ENCODE results near the gene PRDX5.

Gene PRDX5

DNA sequence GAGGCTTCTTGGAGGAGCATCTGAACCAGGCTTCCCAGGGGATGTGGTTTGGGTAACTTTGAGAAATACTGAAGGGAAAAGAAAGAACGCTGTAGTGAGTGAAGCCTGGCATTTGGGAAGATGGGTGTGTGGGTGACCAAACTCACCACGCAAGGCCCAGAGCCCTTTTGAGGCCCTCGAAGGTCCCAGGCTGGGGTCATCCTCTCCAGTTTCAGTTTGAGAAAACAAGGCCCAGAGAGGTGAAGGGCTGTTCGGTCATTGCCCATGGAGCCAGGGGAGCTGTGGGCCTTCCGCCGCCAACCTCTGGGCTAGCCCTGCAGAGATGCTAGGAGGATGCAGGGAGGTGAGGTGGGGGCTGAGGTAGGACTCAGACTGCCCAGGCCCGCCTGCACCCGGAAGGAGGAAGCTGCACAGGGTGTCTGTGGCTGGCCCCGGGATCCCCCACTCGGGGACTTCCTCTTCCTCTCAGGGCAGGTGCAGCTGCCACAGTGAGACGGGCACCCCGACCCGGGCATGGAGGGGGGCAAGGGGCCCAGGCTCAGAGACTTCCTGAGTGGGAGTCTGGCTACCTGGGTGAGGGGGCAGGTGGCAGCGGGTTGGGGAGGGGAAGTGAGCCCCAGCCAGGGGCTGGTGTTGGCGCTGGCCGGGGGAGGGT lies 22.0 kb downstream of the PRDX5 start, which contains the start of gene CCDC88B:
Gene CCDC88B, plus strand, starts transcription at position 451 of the 655 bp plus-strand sequence. Its CDS starts 63 bp downstream, at position 514.
- Histone ChIP-seq H3K9me3 (ENCODE audit: low read length) (no peaks in the 10 kb centered on the region), H3K36me3 (ENCODE audit: insufficient read depth, low read length) (peaks cover 28% of the 10 kb centered on the region; the same call in 1 of the 2 replicates), H3K9ac (ENCODE audit: low read length) (peak within 1 kb of the TSS; percentile 75), H2AFZ (ENCODE audit: low read length) (no peak within 1 kb of the TSS), H3K4me2 (ENCODE audit: low read length) (peak within 1 kb of the TSS; percentile 93), H3K9me2 (ENCODE audit: low read depth, low read length) (no peaks in the 10 kb centered on the region), H3K27ac (ENCODE audit: low read depth, low read length, poor library complexity, severe bottlenecking) (peak within 1 kb of the TSS; percentile 79), H3K4me1 (ENCODE audit: insufficient read depth, low read length, severe bottlenecking) (peaks cover 38% of the 10 kb centered on the region), H4K20me1 (ENCODE audit: insufficient read depth, low read length) (no peaks in the 10 kb centered on the region), H3K4me3 (ENCODE audit: low read depth, low read length, poor library complexity, severe bottlenecking) (peak within 1 kb of the TSS; percentile 70), H3F3A (ENCODE audit: insufficient read depth, low read length) (no peaks in the 10 kb centered on the region), H3K27me3 (ENCODE audit: insufficient read depth, low read length) (no peaks in the 10 kb centered on the region), H3K79me2 (ENCODE audit: insufficient read depth, low read length) (no peaks in the 10 kb centered on the region)
- no peak for TF ChIP-seq EZH2 (IDR thresholded peaks at IDR 0.05; ENCODE audit: borderline replicate concordance, low read length)
- TF ChIP-seq, protein P1, sequence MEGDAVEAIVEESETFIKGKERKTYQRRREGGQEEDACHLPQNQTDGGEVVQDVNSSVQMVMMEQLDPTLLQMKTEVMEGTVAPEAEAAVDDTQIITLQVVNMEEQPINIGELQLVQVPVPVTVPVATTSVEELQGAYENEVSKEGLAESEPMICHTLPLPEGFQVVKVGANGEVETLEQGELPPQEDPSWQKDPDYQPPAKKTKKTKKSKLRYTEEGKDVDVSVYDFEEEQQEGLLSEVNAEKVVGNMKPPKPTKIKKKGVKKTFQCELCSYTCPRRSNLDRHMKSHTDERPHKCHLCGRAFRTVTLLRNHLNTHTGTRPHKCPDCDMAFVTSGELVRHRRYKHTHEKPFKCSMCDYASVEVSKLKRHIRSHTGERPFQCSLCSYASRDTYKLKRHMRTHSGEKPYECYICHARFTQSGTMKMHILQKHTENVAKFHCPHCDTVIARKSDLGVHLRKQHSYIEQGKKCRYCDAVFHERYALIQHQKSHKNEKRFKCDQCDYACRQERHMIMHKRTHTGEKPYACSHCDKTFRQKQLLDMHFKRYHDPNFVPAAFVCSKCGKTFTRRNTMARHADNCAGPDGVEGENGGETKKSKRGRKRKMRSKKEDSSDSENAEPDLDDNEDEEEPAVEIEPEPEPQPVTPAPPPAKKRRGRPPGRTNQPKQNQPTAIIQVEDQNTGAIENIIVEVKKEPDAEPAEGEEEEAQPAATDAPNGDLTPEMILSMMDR (IDR thresholded peaks at IDR 0.05; ENCODE audit: low read length): no peak

DNA sequence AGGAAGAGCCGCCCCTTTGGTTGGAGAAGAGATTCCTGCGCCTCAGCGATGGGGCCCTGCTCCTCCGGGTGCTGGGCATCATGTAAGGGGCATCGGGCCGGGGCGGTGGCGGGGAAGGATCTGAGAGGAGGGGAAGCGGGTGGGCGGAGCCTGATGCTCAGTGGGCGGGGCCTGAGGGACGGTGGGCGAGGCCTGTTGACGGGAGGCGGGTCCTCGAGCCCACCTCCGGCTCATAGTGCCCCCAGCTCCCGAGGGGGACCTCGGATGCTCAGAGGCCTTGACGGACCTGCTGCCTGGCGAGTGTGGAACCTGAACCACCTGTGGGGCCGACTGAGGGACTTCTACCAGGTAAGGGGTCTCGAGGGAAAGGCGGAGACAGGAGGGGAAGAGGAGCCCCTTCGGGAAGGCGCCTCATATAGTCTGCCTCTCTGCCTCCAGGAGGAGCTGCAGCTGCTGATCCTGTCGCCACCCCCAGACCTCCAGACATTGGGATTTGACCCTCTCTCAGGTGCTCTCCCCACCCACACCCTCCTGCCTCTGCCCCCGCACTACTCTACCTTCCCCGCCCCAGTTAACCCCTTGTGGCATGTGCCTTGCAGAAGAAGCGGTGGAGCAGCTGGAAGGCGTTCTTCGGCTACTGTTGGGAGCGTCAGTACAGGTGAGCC lies 22.9 kb downstream of the PRDX5 start:
- no peaks in the 10 kb centered on the region for H3K79me2 ChIP-seq (ENCODE audit: insufficient read depth, low read length)
- H3K27ac ChIP-seq (ENCODE audit: low read depth, low read length, poor library complexity, severe bottlenecking): peak overlapping the region; percentile 79
- no peaks in the 10 kb centered on the region for H3K9me2 ChIP-seq (ENCODE audit: low read depth, low read length)
- H4K20me1 ChIP-seq (ENCODE audit: insufficient read depth, low read length): no peaks in the 10 kb centered on the region
- H3K9me3 ChIP-seq (ENCODE audit: low read length): no peaks in the 10 kb centered on the region
- peak overlapping the region; percentile 70 for H3K4me3 ChIP-seq (ENCODE audit: low read depth, low read length, poor library complexity, severe bottlenecking)
- no peak for TF ChIP-seq EZH2 (IDR thresholded peaks at IDR 0.05; ENCODE audit: borderline replicate concordance, low read length)
- TF ChIP-seq, protein P1 (IDR thresholded peaks at IDR 0.05; ENCODE audit: low read length): peak; percentile 30; the same call in 1 of the 2 replicates
- peaks cover 30% of the 10 kb centered on the region for H3K4me1 ChIP-seq (ENCODE audit: insufficient read depth, low read length, severe bottlenecking)
- H3K36me3 ChIP-seq (ENCODE audit: insufficient read depth, low read length): peaks cover 36% of the 10 kb centered on the region; the same call in 1 of the 2 replicates
- no peaks in the 10 kb centered on the region for H3F3A ChIP-seq (ENCODE audit: insufficient read depth, low read length)
- no peaks in the 10 kb centered on the region for H3K27me3 ChIP-seq (ENCODE audit: insufficient read depth, low read length)
- H2AFZ ChIP-seq (ENCODE audit: low read length): no peak overlapping the region
- peak overlapping the region; percentile 75 for H3K9ac ChIP-seq (ENCODE audit: low read length)
- H3K4me2 ChIP-seq (ENCODE audit: low read length): peak overlapping the region; percentile 93

DNA sequence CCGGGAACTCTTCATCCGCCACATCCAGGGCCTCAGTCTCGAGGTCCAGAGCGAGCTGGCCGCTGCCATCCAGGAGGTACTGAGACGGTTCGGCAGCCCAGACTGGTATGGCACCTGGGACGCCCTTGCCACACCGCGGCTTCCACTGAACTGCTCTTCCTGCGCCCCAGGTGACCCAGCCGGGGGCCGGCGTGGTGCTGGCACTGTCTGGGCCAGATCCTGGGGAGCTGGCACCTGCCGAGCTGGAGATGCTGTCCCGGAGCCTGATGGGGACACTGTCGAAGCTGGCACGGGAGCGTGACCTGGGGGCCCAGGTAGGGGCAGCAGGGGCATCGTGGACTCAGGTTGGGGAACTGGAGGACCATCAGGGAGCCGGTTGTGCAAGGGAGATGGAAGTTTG lies 23.5 kb downstream of the PRDX5 start:
- H3K9me2 ChIP-seq (ENCODE audit: low read depth, low read length): no peaks in the 10 kb centered on the region
- H3K9ac ChIP-seq (ENCODE audit: low read length): peak overlapping the region; percentile 47; the same call in 1 of the 2 replicates
- H3K27ac ChIP-seq (ENCODE audit: low read depth, low read length, poor library complexity, severe bottlenecking): peak overlapping the region; percentile 78
- no peaks in the 10 kb centered on the region for H3K27me3 ChIP-seq (ENCODE audit: insufficient read depth, low read length)
- H4K20me1 ChIP-seq (ENCODE audit: insufficient read depth, low read length): no peaks in the 10 kb centered on the region
- H3F3A ChIP-seq (ENCODE audit: insufficient read depth, low read length): no peaks in the 10 kb centered on the region
- no peaks in the 10 kb centered on the region for H3K9me3 ChIP-seq (ENCODE audit: low read length)
- H3K4me2 ChIP-seq (ENCODE audit: low read length): peak overlapping the region; percentile 93
- H3K4me3 ChIP-seq (ENCODE audit: low read depth, low read length, poor library complexity, severe bottlenecking): peak overlapping the region; percentile 70
- TF ChIP-seq, protein P1 (IDR thresholded peaks at IDR 0.05; ENCODE audit: low read length): no peak
- TF ChIP-seq EZH2 (IDR thresholded peaks at IDR 0.05; ENCODE audit: borderline replicate concordance, low read length): no peak
- H2AFZ ChIP-seq (ENCODE audit: low read length): no peak overlapping the region
- H3K79me2 ChIP-seq (ENCODE audit: insufficient read depth, low read length): no peaks in the 10 kb centered on the region
- peaks cover 30% of the 10 kb centered on the region for H3K4me1 ChIP-seq (ENCODE audit: insufficient read depth, low read length, severe bottlenecking)
- peaks cover 36% of the 10 kb centered on the region; the same call in 1 of the 2 replicates for H3K36me3 ChIP-seq (ENCODE audit: insufficient read depth, low read length)

Data from OCI-LY1 (cell line).